T-helper 17 cell (primary cell): ENCODE results near the gene B4GALT2. TPM values are rescaled to one million over a fixed set of nuclear protein-coding genes. Genes with fewer than 3 reads are reported as not detected.

Experiments
- total RNA-seq, 4 donors: library from RNA in 2 of 4; stranded (reverse) in 2 of 4; gene quantifications; one replicate each; pipeline ENCODE4 v1.2.3 and lab custom pipeline; 2022 to 2026

B4GALT2 gene
- total RNA-seq, 2 donors from 2014 or later = 2.8 to 3.4 TPM

Other genes starting within 250 kb of the B4GALT2 start
- gene ARTN, start 45.4 kb upstream of the B4GALT2 start, total RNA-seq = under 1 TPM; 0.52 to 0.65 TPM
- 10 to 100 TPM; 10.6 to 12.5 TPM for gene IPO13, start 32.3 kb upstream of the B4GALT2 start, total RNA-seq
- gene DPH2, start 9.2 kb upstream of the B4GALT2 start, total RNA-seq = 10 to 100 TPM; 17.7 to 24.4 TPM
- gene ATP6V0B, start 4.2 kb upstream of the B4GALT2 start, total RNA-seq = 10 to 100 TPM; 72.1 to 80.5 TPM
- gene CCDC24, start 12.4 kb downstream of the B4GALT2 start, total RNA-seq = 1 to 10 TPM; 1.4 to 1.5 TPM
- gene SLC6A9, start 52.3 kb downstream of the B4GALT2 start, total RNA-seq = under 1 TPM in 1 of 2 donors, not detected in 1; 0.62 TPM
- gene KLF17, start 139.6 kb downstream of the B4GALT2 start, total RNA-seq = not detected
- gene KLF18, start 162.4 kb downstream of the B4GALT2 start, total RNA-seq = not detected
- gene DMAP1, start 234.3 kb downstream of the B4GALT2 start, total RNA-seq = 10 to 100 TPM; 52.9 to 59.1 TPM